Activated CD4-positive, alpha-beta T cell treated with anti-CD3 and anti-CD28 coated beads, Interleukin-2, amount 50 U/mL, for 4 hours (primary cell): ENCODE results near the gene LRP1B.
"Not testable (repeated sequence)": the region's sequence is repeated elsewhere in the genome, so short reads cannot be mapped to it uniquely, and the experiment has no call there.

Experiments used
- DNase-seq, 2 experiments: peaks; one replicate each; pipeline ENCODE4 v3.0.0-alpha.2; 2020

Gene LRP1B

DNA sequence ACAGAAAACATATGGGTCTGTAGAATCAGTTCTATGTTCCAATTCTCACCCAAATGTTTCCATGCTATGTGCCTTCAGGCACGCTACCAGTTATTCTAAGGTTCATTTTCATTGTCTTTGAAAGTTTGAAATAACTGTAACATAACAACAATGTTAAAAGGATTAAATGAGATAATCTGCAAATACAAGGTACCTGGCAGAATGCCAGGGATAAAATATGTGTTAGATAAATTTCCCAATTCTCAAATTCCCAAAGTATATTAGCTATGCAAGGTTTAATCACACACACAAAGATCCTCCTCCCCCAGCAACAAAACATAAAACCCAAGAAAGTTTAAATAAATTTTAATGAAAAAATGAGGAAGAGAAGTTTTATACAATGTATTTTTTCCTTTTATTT, 261.2 kb downstream of the LRP1B start:
- no peak for DNase-seq

DNA sequence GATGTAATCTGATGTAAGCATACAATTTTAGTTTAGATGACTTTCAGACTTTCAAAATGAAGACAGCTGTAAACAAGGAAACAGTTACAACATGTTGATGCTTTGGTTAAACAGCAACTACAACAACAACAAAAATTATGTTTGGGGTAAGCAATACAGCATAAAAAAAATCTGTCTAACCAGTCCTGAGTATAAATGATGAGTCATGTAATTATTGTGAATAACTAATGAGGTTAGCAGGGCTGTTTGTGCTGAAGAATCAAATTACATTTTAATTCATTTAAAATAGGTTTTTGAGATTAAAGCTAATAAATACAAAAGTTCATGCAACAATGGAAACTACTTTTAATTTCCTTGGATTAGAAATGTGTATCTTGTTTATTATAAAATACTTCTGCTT, 266.9 kb downstream of the LRP1B start:
- no peak for DNase-seq

DNA sequence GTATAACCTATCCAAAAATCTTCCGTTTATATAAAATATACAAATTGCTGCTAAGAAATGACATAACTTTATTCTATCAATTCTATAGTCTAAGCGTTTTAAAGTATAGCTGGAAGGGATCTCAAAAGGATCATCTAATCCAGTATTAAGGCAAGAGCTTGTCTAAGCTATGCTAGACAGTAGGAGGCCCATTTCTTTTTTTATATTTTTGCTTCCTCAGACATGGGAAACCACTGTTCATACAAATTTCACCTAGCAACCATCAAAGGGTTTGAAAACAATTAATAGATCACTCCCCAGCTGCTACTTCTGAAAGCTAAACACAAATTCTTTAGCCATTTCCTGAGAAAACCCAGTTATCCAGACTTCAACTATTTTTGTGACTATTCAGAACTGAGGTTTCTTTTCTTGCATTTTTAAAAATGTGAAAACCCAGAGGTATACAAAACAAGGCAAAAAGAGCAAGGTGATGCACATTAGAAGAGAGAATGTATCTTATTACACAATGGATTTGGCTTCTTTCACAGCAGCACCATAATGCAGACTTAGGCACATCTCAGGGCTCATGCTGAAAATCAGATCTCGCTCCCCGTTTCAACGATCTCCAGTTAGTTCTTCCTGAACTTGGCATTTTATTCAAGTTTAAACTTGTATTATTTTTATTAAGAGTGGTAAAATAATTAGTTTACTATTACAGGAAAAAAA, 274.4 kb downstream of the LRP1B start:
- DNase-seq: no peak

DNA sequence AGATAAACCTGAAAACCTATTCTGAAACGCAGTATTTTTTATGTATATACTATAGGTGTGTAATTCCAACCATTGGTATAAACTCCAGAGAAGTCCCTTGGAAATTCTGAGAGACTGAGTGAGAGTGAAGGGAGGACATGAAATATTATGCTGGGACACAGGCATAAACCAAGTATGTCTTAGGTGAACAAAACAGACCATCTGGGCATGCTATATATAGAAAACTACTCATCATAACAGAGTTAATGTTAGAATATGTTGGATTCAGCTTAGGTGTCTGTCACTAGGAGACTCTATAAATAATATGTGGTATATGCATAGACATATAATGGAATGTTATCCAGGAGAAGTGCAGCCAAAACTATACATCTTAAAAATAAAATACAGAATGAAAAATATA, 282.6 kb downstream of the LRP1B start:
- DNase-seq: no peak

DNA sequence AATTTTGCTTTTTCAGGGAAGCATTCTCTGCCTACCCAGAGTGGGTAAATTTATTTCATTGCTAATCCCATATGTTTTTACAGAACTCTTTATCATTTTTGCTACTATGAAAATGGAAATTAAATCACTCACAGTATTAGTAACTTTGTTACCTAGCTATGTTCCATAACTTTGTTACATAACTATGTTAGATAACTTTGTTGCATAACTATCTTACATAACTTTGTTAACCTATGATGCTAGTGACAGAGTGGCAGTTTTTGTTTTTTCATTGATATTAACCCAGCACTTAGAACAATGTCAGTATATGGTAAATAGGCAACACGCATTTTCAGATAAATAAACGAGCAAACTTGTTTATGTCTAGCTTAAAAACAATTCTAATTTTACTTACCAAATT, 286.6 kb downstream of the LRP1B start:
- no peak for DNase-seq

DNA sequence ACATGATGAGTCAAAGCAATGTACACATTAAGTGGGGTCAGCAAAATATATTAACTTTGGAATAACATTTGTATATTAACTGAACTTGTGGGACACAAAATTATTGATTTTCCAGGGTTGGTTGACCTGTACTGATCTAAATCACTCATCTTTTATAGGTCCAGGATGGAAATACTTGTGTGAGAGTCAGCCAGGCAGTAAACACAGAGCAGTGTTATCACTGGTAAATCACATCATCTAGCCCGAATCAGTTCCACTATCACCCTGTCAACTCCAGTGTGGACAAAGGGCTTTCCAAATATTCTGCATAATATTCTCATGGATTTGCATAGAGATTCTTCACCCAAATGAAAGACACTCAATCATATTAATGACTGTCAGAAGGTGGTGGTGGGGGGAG, 295.7 kb downstream of the LRP1B start:
- no peak for DNase-seq

DNA sequence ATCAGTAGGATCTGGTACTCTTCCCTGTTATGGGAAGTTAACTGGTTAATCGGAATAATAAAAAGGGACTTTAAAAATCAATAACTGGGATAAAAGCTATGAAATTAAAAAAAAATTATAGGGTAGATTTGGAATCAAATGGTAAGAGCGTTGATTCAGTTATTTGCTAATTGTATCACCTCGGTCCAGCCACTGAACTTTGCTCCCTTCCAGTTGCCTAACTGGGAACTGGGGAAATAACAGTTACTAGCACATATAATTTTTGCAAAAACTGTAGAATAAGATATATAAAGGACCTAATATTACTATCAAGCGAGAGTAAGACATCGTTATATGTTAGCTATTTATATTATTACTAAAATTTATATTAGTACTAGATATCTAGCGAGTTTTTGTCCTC, 302.1 kb downstream of the LRP1B start:
- no peak for DNase-seq

DNA sequence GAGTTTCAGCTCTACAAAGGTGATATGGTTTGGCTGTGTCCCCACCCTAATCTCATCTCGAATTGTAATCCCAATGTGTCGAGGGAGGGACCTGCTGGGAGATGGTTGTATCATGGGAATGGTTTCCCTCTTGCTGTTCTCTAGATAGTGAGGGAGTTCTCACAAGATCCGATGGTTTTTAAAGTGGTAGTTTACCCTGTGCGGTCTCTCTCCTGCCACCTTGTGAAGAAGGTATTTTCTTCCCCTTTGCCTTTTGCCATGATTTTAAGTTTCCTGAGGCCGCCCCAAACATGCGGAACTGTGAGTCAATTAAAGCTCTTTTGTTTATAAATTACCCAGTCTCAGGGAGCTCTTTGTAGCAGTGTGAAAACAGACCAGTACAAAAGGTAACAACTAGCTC, 306.0 kb downstream of the LRP1B start:
- no peak for DNase-seq

DNA sequence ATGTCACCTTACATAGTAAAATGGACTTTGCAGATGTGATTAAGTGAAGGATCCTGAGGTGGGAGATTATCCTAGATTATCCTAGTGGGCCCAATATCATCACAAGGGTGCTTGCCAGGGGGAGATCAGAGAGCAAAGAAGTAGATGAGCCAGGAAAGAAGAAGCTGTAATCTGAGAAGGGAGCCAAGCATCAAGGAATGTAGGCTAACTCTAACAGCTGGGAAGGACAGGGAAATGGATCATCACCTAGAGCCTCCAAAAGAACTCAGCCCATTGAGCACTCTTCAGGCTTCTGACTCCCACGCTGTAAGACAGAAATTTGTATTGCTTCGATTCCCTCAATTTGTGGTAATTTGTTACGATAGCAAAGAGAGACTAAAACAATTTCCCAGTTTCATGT, 309.9 kb downstream of the LRP1B start:
- DNase-seq: no peak

DNA sequence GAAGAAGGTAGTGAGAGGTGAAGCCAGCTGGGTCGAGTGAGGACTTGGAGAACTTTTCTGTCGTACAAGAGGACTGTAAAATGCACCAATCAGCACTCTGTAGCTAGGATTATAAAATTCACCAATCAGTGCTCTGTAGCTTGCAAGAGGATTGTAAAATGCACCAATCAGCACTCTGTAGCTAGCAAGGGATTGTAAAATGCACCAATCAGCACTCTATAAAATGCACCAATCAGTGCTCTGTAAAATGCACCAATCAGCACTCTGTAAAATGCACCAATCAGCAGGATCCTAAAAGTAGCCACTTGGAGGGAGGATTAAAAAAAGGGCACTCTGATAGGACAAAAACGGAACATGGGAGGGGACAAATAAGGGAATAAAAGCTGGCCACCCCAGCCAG, 315.5 kb downstream of the LRP1B start:
- not testable (repeated sequence) for DNase-seq

DNA sequence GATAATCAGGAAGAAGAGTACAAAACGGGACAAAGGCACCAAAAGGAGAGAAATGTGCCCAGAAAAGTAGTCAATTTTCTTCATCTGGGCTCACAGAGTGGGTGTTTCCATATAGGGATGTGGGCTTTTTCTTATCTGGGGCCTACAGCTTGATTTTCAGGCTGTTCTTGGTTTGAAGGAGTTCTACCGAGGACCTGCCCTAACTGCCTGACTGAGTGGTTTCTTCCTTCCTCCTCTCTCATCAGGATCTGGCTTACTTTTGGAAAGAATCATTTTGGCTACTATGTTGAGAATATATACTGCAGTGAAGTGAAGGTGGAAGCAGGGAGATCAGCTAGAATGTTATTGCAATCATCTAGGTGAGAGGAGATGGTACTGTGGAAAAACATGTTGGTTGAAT, 316.7 kb downstream of the LRP1B start:
- no peak for DNase-seq

DNA sequence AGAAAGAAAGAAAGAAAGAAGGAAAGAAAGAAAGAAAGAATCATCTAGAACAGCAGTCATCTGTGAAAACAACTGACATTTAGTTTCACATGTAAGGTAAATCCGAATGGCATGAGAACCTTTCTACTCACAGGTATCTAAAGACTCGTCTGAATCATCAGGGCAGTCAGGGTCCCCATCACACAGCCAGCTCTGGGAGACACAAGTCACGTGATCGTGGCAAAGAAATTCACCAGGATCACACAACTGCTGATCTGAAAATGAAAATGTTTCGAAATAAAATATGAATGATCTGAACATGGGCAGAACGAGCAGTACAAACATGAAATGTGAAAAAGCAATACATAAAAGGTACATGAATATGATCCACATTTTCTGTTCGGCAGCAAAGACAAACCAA, 320.7 kb downstream of the LRP1B start:
- DNase-seq: no peak

DNA sequence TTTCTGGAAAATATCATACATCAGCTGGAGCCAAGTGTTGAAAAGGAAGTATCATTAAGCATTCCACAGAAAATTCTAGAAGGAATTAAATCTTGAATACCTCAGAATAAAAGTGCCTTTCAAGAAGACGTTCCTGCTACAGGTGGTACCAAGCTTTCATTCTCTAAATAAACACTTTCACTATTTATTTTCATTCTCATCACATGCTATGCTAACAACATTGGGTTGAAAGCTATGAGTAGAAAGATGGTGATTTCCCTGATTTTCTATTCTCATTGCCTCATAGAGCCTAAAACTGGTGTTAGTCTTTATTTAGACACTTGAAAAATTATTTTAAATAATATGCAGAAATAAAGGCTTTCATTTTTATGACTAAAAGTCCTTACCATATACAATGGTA, 324.7 kb downstream of the LRP1B start:
- no peak for DNase-seq

DNA sequence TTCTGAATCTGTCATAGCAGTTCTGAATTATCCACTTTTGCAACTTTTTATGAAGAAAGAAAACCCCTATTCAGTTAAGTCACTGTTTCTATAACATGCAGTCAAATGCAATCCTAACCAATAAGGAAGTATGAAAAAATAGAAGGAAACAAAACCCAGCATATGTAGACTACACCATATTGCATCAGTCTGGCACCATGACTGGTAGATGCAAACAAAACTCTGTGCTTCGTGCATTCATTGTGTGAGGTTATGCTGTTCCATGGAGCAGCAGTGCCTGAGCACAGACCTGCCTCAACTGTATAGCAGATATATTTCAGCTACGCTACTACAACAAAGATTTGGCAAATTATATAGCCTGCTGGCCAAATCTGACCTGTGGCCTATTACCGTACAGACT, 325.5 kb downstream of the LRP1B start:
- no peak for DNase-seq

DNA sequence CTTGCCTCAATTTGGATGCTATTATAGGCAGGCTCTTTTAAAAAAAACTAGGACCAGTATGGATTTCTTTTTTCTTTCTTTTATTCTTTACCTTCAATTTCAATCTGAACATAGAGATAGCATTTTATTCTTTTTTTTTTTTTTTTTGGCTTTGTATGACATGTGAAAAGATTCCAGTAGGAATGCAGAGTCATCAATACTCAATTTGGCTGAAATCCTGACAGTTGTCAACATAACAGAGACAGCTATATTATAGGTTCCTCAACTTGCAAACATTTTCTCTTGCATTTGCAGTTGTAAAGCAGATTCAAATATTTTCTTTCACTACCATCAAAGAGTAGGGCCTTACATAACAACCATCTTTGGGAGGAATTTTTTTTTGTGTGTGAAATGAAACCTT, 334.4 kb downstream of the LRP1B start:
- DNase-seq: no peak

DNA sequence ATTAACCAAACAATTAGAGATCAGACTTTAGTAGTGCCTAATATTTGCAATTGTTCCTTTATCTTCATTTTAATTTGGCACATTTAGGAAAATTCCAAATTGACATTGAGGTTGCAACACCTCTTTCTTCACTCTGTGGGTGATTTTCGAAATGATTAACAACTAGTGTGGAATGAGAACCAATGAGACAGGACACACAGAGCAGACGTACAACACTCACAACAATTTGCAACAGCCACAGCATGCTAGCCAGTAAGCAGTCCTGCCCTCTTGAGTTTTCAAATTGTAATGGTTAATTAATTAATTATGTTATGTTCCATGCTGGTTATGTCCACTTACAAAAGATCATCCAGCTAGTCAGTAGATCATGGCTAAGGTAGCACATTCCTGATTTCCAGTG, 339.3 kb downstream of the LRP1B start:
- no peak for DNase-seq

DNA sequence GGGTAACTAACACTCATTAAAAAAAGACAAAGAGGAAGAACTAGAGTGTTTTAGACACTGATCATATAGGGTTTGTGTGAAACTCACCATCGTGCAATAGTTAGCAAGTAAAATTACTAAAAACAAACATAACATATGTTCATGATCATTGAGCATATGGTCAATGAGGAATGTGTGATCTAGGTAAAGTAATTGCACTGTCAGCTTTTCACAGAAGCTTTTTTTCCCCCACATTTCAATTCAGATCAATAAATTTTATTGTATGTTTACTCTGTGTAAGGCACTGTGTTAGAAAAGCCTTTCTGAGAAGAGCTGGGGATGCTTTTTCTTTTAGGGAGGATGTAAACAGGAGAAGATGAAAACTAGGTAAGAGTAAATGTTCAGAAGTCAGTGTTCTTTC, 348.2 kb downstream of the LRP1B start:
- no peak for DNase-seq

DNA sequence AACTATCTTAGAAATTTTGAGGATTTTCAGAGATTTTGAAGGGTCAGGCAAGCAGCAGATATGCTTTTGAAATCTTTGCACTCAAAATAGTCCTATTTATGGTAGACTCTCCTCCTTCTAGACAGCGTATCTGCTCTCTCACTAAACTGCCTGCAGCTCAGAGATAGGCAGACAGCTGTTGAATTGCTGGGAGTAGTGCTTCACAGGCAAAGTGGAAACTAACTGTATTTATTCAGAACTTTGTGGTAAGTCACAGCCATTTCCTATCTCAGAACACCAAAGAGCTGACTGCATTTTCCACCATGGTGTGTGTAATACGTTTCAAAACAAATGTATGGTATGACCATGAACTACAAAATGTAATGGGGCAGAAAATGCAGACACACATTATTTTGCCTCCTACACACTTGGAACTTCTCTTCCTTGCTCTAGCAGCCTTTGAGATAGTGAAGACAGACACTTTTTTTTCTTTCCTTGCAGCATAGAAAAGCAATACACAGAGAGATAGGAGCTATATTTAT, 352.4 kb downstream of the LRP1B start:
- DNase-seq: no peak

DNA sequence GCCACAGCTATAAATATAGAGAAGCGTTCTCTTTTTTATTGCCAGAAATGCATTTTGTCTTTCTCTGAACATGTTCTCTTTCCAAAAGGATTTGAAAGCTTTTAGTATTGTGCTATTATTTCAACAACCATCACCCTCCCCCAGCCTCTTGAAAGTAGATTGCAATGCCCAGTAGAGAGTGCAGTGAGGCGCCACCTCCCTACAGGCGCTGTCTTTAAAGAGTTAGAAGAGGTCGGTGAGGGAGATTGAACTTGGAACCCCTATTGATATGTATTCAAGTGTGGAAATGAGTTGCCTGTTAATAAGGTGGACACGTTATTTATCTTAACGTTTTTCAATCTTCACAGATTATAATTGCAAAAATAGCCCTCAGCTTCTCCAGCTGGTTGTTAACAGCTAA, 360.3 kb downstream of the LRP1B start:
- DNase-seq: no peak

DNA sequence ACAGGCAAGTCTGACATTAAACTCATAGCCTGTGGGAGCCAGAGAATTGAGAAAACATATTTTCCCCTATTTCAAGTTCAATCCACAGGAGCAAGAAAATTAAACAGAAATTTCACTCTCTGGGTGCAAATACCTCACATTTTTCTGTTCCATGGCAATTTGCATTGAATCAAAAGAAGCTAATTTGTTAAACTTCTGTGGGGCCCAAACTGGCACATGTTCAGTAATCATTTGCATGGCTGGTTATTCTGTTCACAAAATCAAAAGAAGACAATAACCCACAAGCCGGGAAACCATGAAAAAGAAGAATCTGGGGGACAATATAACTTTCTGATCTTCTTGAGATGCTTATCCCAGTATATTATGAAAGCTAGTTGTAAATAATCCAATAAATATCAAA, 363.1 kb downstream of the LRP1B start:
- no peak for DNase-seq

DNA sequence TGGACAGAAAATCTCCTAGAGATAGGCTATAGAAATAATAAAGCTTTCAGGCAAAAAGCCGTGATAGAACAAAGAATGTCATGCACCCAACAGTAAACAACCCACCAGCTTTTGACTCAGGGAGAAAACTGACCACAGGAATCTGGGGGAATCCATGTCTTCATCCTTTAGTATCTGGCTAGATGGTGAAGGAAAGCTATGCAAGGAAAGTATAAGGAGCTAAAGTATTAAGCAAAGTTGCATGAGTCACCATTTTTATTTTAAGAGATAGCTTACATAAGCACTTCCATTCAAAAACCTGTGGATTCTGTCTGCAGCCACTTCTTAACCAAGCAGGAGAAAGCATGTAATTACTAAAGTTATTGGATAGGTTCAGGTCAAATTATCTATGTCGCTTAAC, 363.8 kb downstream of the LRP1B start:
- DNase-seq: no peak

DNA sequence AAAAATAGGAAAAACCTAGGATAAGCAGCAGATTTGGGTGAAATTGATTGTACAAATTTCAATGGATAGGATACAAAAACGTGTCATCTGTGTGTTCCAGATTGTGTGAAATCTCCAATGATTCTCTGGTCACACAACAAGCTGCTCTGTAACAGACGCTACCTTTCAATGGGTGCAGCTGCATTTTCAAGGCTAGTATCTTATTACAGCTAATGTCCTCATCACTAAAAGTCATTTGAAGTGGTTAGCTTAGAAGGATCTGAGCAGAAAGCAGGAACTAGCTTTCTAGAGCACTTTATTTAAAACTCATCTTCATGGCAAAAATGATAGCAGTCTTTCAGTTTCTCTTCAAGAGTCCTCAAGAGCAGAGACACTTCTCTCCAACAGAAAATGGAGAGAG, 364.6 kb downstream of the LRP1B start:
- DNase-seq: no peak

DNA sequence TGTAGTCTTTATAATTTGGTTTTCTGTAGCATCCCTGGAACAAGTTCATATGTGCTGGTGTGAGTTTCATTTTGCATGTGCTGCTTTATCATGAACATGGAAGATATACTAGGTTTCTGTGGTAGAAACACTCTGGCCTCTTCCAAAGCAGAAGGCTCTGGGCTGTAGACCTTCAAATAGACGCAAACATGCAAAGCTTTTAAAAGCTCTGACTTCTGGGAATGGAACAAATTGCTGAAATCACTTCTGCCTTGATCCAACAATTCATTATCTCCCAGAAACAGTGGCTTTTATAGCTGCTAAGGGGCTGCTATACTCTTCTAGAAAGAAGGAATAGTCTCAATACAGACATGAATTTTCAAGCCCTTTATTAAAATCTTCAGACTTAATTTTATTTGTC, 382.2 kb downstream of the LRP1B start:
- no peak for DNase-seq

DNA sequence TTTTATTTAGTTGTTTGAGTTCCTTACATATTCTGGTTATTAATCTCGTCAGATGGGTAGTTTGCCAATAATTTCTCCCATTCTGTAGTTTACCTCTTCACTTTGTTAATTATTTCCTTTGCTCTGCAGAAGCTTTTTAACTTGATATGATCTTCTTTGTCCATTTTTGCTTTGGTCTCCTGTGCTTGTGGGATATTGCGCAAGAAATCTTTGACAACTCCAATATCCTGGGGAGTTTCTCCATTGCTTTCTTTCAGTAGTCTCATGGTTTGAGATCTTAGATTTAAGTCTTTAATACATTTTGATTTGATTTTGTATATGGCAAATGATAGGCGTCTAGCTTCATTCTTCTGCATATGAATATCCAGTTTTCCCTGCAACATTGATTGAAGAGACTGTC, 389.2 kb downstream of the LRP1B start:
- DNase-seq: no peak

DNA sequence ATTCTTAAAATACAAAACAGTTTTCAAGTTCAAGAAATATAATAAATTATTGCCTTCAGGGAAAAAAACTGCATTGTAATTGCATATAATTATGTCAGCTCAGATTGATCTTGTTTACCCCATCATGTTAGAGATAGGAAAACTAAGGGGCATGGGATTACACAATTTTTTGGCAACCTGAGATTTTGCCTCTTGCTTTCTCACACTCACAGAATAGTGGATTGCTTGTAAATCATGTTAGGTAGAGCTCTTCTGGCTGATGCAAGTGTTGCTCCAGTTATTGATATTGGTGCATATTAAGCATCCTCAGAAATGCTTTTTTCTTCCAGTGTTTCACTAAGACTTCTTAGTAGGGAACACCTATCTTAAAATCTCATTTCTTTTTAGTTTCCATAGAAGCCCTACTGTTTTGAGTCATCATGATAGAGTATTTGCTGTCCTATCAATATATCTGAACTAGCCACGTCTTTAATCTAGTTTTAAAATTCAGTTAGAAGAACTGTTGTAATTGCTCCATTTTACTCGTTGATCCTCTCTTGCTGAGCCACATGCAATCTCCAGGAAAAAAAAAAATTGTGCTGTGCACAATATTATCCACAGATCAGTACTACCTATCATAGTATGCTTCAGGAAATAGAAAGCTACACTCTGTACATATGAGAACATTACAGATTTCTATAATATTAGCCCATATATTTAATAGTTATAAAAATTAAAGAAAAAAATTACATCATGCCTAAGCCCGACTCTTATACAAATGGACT, 393.1 kb downstream of the LRP1B start:
- DNase-seq: no peak
